Lung (tissue), 12 donors: Measurements from ENCODE around the gene TMEM151A. TPM values are rescaled to one million over a fixed set of nuclear protein-coding genes. Genes with fewer than 3 reads are reported as not detected.

ENCODE experiments used
- ATAC-seq: fragments of 200-7000 bp; cut with Tn5 transposase; one replicate; pipeline ENCODE4 v1.9.1; 2020; ENCODE audit warnings: moderate number of reproducible peaks; ENCODE audit not compliant: insufficient read depth, low FRiP score
- DNase-seq, 3 donors: peaks; one replicate each; pipeline ENCODE4 v3.0.0-alpha.2; 2013 to 2017
- H3K27ac ChIP-seq, 2 donors: one replicate each; pipeline ENCODE4 v1.5.1; 2013; ENCODE audit warnings: mild to moderate bottlenecking in 2 of 2, moderate library complexity in 2 of 2, control low read depth in 1 of 2, inconsistent platforms in 1 of 2, low read depth in 1 of 2, low read length in 1 of 2
- H3K27me3 ChIP-seq, 3 donors: one replicate each; pipeline ENCODE4 v1.5.1; 2013; ENCODE audit warnings: low read length in 2 of 3; ENCODE audit not compliant: control insufficient read depth in 3 of 3, insufficient read depth in 3 of 3
- H3K36me3 ChIP-seq, 4 donors: one replicate each; pipeline ENCODE4 v1.5.1; 2013; ENCODE audit warnings: low read length in 4 of 4, mild to moderate bottlenecking in 1 of 4, moderate library complexity in 1 of 4; ENCODE audit not compliant: control insufficient read depth in 4 of 4, insufficient read depth in 4 of 4
- H3K4me1 ChIP-seq, 5 donors: one replicate each; pipeline ENCODE4 v1.5.1; 2013; ENCODE audit warnings: low read length in 5 of 5, mild to moderate bottlenecking in 2 of 5, moderate library complexity in 1 of 5; ENCODE audit not compliant: control insufficient read depth in 5 of 5, insufficient read depth in 5 of 5
- H3K4me3 ChIP-seq: one replicate; pipeline ENCODE4 v1.5.1; 2013; ENCODE audit warnings: mild to moderate bottlenecking, control low read depth, moderate library complexity
- H3K9ac ChIP-seq, 2 donors: one replicate each; pipeline ENCODE4 v1.5.1; 2013; ENCODE audit warnings: low read length in 2 of 2, control low read depth in 1 of 2; ENCODE audit not compliant: insufficient read depth in 1 of 2
- H3K9me3 ChIP-seq, 4 donors: one replicate each; pipeline ENCODE4 v1.5.1; 2013; ENCODE audit warnings: low read length in 3 of 4, mild to moderate bottlenecking in 1 of 4, moderate library complexity in 1 of 4; ENCODE audit not compliant: control insufficient read depth in 4 of 4, insufficient read depth in 3 of 4
- CTCF ChIP-seq: IDR thresholded peaks from 2 replicates; pipeline ENCODE4 v1.5.1; 2012; ENCODE audit warnings: mild to moderate bottlenecking; ENCODE audit errors: control extremely low read depth, extremely low read depth
- WGBS, 2 donors: extraction: QIAGEN DNeasy Blood & Tissue Kit; methylation state at CpG; one replicate each; pipeline ENCODE4 v1.1.7; 2013; 5-methylcytosine and 5-hydroxymethylcytosine counted together
- polyA plus RNA-seq, 2 donors: library from polyadenylated mRNA; stranded (reverse); fragments of 200-250 nt; gene quantifications; one replicate each; pipeline ENCODE4 v1.2.1, GENCODE V29; 2013
- total RNA-seq, 2 donors: library from RNA; depleted of rRNA in 1 of 2; stranded (reverse); fragments of >200 nt in 1 of 2; gene quantifications; one replicate each; pipeline ENCODE4 v1.2.1, GENCODE V29; 2014 to 2021
- donor health status: control.
- donor health status: control.
- donor health status: Bipolar disorder and iron deficiency.
- donor health status: healthy.
- donor health status: DM: yes; HTN: yes; CAD: no.

Gene TMEM151A
- total and polyA plus RNA-seq, 4 donors = 0.09 to 0.91 (median 0.25) TPM

GRCh38 chr11:66334605-66335442, 43.1 kb downstream of the TMEM151A start:
- DNase-seq (no peak), ATAC-seq (no peak)
- Histone ChIP-seq H3K4me1 (peaks cover 0 to 21% (median 10%) of the 10 kb centered on the region in 5 donors), H3K9ac (peak overlapping the region in 1 of 2 donors; percentile 37), H3K9me3 (peaks cover 0 to 1% (median 0%) of the 10 kb centered on the region in 4 donors), H3K36me3 (peaks cover 0 to 44% (median 4%) of the 10 kb centered on the region in 4 donors), H3K27me3 (no peaks in the 10 kb centered on the region), H3K4me3 (peak overlapping the region; percentile 63), H3K27ac (peak overlapping the region in 1 of 2 donors; percentile 91)
- TF ChIP-seq CTCF = no peak
- WGBS, 2 donors = 78 to 81% methylated on average over 35 to 42 of the region's 42 CpGs

GRCh38 chr11:66335531-66336233, 44.0 kb downstream of the TMEM151A start:
- no peak for TF ChIP-seq CTCF
- peak overlapping the region; percentile 63 for H3K4me3 ChIP-seq
- H3K9ac ChIP-seq = peak overlapping the region in 1 of 2 donors; percentile 37
- H3K27me3 ChIP-seq = no peaks in the 10 kb centered on the region
- H3K4me1 ChIP-seq = peaks cover 0 to 21% (median 10%) of the 10 kb centered on the region in 5 donors
- peaks cover 0 to 1% (median 0%) of the 10 kb centered on the region in 4 donors for H3K9me3 ChIP-seq
- DNase-seq (peak in 2 of 3 donors; percentile 40 to 46), ATAC-seq (peak; percentile 23)
- H3K27ac ChIP-seq = peak overlapping the region; percentile 58 to 91
- WGBS, 2 donors = 10 to 13% methylated on average over 33 to 35 of the region's 35 CpGs
- peaks cover 0 to 53% (median 6%) of the 10 kb centered on the region in 4 donors for H3K36me3 ChIP-seq

GRCh38 chr11:66336234-66337102, 44.8 kb downstream of the TMEM151A start, which contains the start of gene RIN1:
RIN1 (minus strand) TSS chr11:66336434; CDS start chr11:66336402, 32 bp downstream.
- Histone ChIP-seq H3K36me3 (peaks cover 0 to 61% (median 9%) of the 10 kb centered on the region in 4 donors), H3K4me1 (peaks cover 0 to 21% (median 10%) of the 10 kb centered on the region in 5 donors), H3K27ac (peak within 1 kb of the TSS; percentile 58 to 91), H3K27me3 (no peaks in the 10 kb centered on the region), H3K9ac (peak within 1 kb of the TSS in 1 of 2 donors; percentile 37), H3K4me3 (peak within 1 kb of the TSS; percentile 63), H3K9me3 (peaks cover 0 to 1% (median 0%) of the 10 kb centered on the region in 4 donors)
- TF ChIP-seq CTCF = no peak
- WGBS, 2 donors = 18 to 22% methylated on average over 22 of the region's 22 CpGs
- ATAC-seq (peak; percentile 72), DNase-seq (peak; percentile 64 to 75 (median 68))
